Liver (tissue), 9 donors: ENCODE data around the gene TLE7. TPM values are rescaled to one million over a fixed set of nuclear protein-coding genes. Genes with fewer than 3 reads are reported as not detected.

ENCODE experiments used
- DNase-seq: peaks from one replicate; pipeline ENCODE4 v3.0.0-alpha.2; 2017; ENCODE audit warnings: low spot score
- H3K27ac ChIP-seq, 2 donors: one replicate each; pipeline ENCODE4 v1.7.0; 2013; ENCODE audit warnings: inconsistent platforms in 2 of 2, low read length in 2 of 2, control low read depth in 1 of 2, low read depth in 1 of 2, mild to moderate bottlenecking in 1 of 2
- H3K27me3 ChIP-seq, 4 donors: one replicate each; pipeline versions ENCODE4 v1.6.1 to v1.7.0; 2013; ENCODE audit warnings: low read length in 3 of 4, inconsistent platforms in 1 of 4, mild to moderate bottlenecking in 1 of 4, moderate library complexity in 1 of 4; ENCODE audit not compliant: control insufficient read depth in 4 of 4, insufficient read depth in 4 of 4
- H3K36me3 ChIP-seq, 4 donors: one replicate each; pipeline versions ENCODE4 v1.6.1 to v1.7.0; 2013; ENCODE audit warnings: low read length in 3 of 4, mild to moderate bottlenecking in 3 of 4, low read depth in 1 of 4, moderate library complexity in 1 of 4; ENCODE audit not compliant: control insufficient read depth in 4 of 4, insufficient read depth in 3 of 4
- H3K4me1 ChIP-seq, 4 donors: one replicate each; pipeline versions ENCODE4 v1.6.1 to v1.7.0; 2013; ENCODE audit warnings: low read length in 3 of 4, mild to moderate bottlenecking in 3 of 4, moderate library complexity in 1 of 4; ENCODE audit not compliant: control insufficient read depth in 4 of 4, insufficient read depth in 4 of 4
- H3K4me3 ChIP-seq, 3 donors: one replicate each; pipeline versions ENCODE4 v1.6.1 to v1.7.0; 2013; ENCODE audit warnings: low read length in 3 of 3, control low read depth in 1 of 3, low read depth in 1 of 3, mild to moderate bottlenecking in 1 of 3
- H3K9ac ChIP-seq, 2 donors: one replicate each; pipeline ENCODE4 v1.7.0; 2013; ENCODE audit warnings: low read length in 2 of 2, mild to moderate bottlenecking in 2 of 2, moderate library complexity in 2 of 2, control low read depth in 1 of 2, low read depth in 1 of 2
- H3K9me3 ChIP-seq, 4 donors: one replicate each; pipeline versions ENCODE4 v1.6.1 to v1.7.0; 2013; ENCODE audit warnings: low read length in 3 of 4; ENCODE audit not compliant: control insufficient read depth in 4 of 4
- CTCF ChIP-seq: fragments of 150-350 bp; IDR thresholded peaks from 2 replicates; pipeline ENCODE4 v1.5.1; 2017; ENCODE audit warnings: improper control_type of control experiment, low read depth, low read length; ENCODE audit not compliant: missing input control
- EGR1 ChIP-seq, 2 donors: IDR thresholded peaks; 2 replicates each; pipeline ENCODE4 v1.6.1; 2016 to 2018; ENCODE audit warnings: antibody characterized with exemption in 2 of 2, low read depth in 2 of 2
- FOXA1 ChIP-seq: IDR thresholded peaks from 2 replicates; pipeline ENCODE4 v1.6.1; 2016; ENCODE audit warnings: antibody characterized with exemption
- FOXA2 ChIP-seq: IDR thresholded peaks from 2 replicates; pipeline ENCODE4 v1.6.1; 2016; ENCODE audit warnings: antibody characterized with exemption
- GABPA ChIP-seq, 2 donors: IDR thresholded peaks in 1 of 2; conservative IDR thresholded peaks in 1 of 2; 2 replicates each; pipeline ENCODE4 v1.6.1; 2016; ENCODE audit warnings: antibody characterized with exemption in 2 of 2, mild to moderate bottlenecking in 1 of 2, moderate library complexity in 1 of 2
- HNF4A ChIP-seq, 2 donors: conservative IDR thresholded peaks; 2 replicates each; pipeline ENCODE4 v1.6.1; 2016; ENCODE audit warnings: antibody characterized with exemption in 2 of 2, mild to moderate bottlenecking in 2 of 2
- HNF4G ChIP-seq: IDR thresholded peaks from 2 replicates; pipeline ENCODE4 v1.6.1; 2016; ENCODE audit warnings: antibody characterized with exemption
- JUND ChIP-seq, 2 donors: IDR thresholded peaks; 2 replicates each; pipeline ENCODE4 v1.6.1; 2016; ENCODE audit warnings: antibody characterized with exemption in 2 of 2
- NR2F2 ChIP-seq: IDR thresholded peaks from 2 replicates; pipeline ENCODE4 v1.6.1; 2016; ENCODE audit warnings: antibody characterized with exemption
- RAD21 ChIP-seq, 2 donors: IDR thresholded peaks; 2 replicates each; pipeline ENCODE4 v1.6.1; 2016; ENCODE audit warnings: antibody characterized with exemption in 2 of 2, mild to moderate bottlenecking in 2 of 2
- RXRA ChIP-seq, 2 donors: IDR thresholded peaks; 2 replicates each; pipeline ENCODE4 v1.6.1; 2017 to 2018; ENCODE audit warnings: antibody characterized with exemption in 2 of 2, mild to moderate bottlenecking in 1 of 2
- TAF1 ChIP-seq: conservative IDR thresholded peaks from 2 replicates; pipeline ENCODE4 v1.6.1; 2016; ENCODE audit warnings: antibody characterized with exemption, mild to moderate bottlenecking
- YY1 ChIP-seq: IDR thresholded peaks from 2 replicates; pipeline ENCODE4 v1.6.1; 2016; ENCODE audit warnings: antibody characterized with exemption, mild to moderate bottlenecking
- WGBS: extraction: QIAGEN DNeasy Blood & Tissue Kit; methylation state at CpG from one replicate; pipeline ENCODE4 v1.1.7; 2013; 5-methylcytosine and 5-hydroxymethylcytosine counted together
- polyA plus RNA-seq, 2 donors: library from polyadenylated mRNA; stranded (reverse) in 1 of 2; unstranded in 1 of 2; fragments of 200-250 nt in 1 of 2; fragments of >200 nt in 1 of 2; fragmentation: Nextera tagmentation in 1 of 2; extraction: Ambion mirVana in 1 of 2; gene quantifications; one replicate each; pipeline versions ENCODE4 v1.2.1 to v1.2.3, GENCODE V29; 2013 to 2015
- total RNA-seq, 2 donors: library from RNA; depleted of rRNA; stranded (reverse); fragments of >200 nt; gene quantifications; one replicate each; pipeline ENCODE4 v1.2.3, GENCODE V29; 2014
- TF ChIP-seq, protein P1 (sequence below): IDR thresholded peaks from 2 replicates; pipeline ENCODE4 v1.6.1; 2016; ENCODE audit warnings: antibody characterized with exemption
- TF ChIP-seq, protein P2 (sequence below): IDR thresholded peaks from 2 replicates; pipeline ENCODE4 v1.6.1; 2016; ENCODE audit warnings: antibody characterized with exemption
- TF ChIP-seq, protein P3 (sequence below): IDR thresholded peaks from 2 replicates; pipeline ENCODE4 v1.6.1; 2016; ENCODE audit warnings: antibody characterized with exemption
- TF ChIP-seq, protein P4 (sequence below): IDR thresholded peaks from 2 replicates; pipeline ENCODE4 v1.6.1; 2016; ENCODE audit warnings: antibody characterized with exemption, mild to moderate bottlenecking
- donor health status: healthy.
- donor health status: healthy.
- donor health status: healthy.
- donor health status: healthy.
- donor health status: healthy.

TLE7 gene
- total and polyA plus RNA-seq, 4 donors: not detected

GRCh38 chr16:71406724-71407123, 35.1 kb downstream of the TLE7 start:
- H3K27me3 ChIP-seq: peaks cover 0 to 3% (median 0%) of the 10 kb centered on the region in 4 donors
- no peaks in the 10 kb centered on the region for H3K36me3 ChIP-seq
- DNase-seq: no peak
- WGBS: 65% methylated on average over 8 of the region's 8 CpGs
- H3K4me3 ChIP-seq: no peak overlapping the region
- TF ChIP-seq, protein P1, sequence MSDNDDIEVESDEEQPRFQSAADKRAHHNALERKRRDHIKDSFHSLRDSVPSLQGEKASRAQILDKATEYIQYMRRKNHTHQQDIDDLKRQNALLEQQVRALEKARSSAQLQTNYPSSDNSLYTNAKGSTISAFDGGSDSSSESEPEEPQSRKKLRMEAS: no peak
- no peak for TF ChIP-seq HNF4A (conservative IDR thresholded peaks at IDR 0.05)
- no peak for TF ChIP-seq EGR1 (IDR thresholded peaks at IDR 0.05; ENCODE audit: low read depth in 2 of 2)
- TF ChIP-seq FOXA1: no peak
- no peak for TF ChIP-seq JUND (IDR thresholded peaks at IDR 0.05)
- H3K9ac ChIP-seq: no peak overlapping the region
- H3K4me1 ChIP-seq: no peaks in the 10 kb centered on the region
- H3K9me3 ChIP-seq: peaks cover 0 to 3% (median 1%) of the 10 kb centered on the region in 4 donors
- H3K27ac ChIP-seq: no peak overlapping the region

- DNase-seq: no peak
- Histone ChIP-seq H3K9ac (no peak overlapping the region), H3K4me3 (no peak overlapping the region), H3K4me1 (no peaks in the 10 kb centered on the region), H3K27me3 (peaks cover 0 to 3% (median 0%) of the 10 kb centered on the region in 4 donors), H3K9me3 (peaks cover 0 to 3% (median 1%) of the 10 kb centered on the region in 4 donors), H3K36me3 (no peaks in the 10 kb centered on the region), H3K27ac (no peak overlapping the region)
- WGBS: 76% methylated on average over 5 of the region's 5 CpGs
- TF ChIP-seq HNF4G: no peak
- no peak for TF ChIP-seq FOXA2
- TF ChIP-seq CTCF: no peak
- TF ChIP-seq, protein P2, sequence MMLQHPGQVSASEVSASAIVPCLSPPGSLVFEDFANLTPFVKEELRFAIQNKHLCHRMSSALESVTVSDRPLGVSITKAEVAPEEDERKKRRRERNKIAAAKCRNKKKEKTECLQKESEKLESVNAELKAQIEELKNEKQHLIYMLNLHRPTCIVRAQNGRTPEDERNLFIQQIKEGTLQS: no peak
- TF ChIP-seq EGR1 (IDR thresholded peaks at IDR 0.05; ENCODE audit: low read depth in 2 of 2): no peak
These were observed 35.5 kb downstream of the TLE7 start for GRCh38 chr16:71406316-71406715.

GRCh38 chr16:71404364-71404763, 37.5 kb downstream of the TLE7 start:
- H3K27me3 ChIP-seq: peaks cover 0 to 3% (median 0%) of the 10 kb centered on the region in 4 donors
- no peak overlapping the region for H3K4me3 ChIP-seq
- peaks cover 0 to 3% (median 1%) of the 10 kb centered on the region in 4 donors for H3K9me3 ChIP-seq
- no peak overlapping the region for H3K27ac ChIP-seq
- H3K4me1 ChIP-seq: no peaks in the 10 kb centered on the region
- WGBS: 84% methylated on average over 4 of the region's 4 CpGs
- no peak overlapping the region for H3K9ac ChIP-seq
- H3K36me3 ChIP-seq: no peaks in the 10 kb centered on the region
- DNase-seq: no peak
- TF ChIP-seq FOXA1: no peak
- TF ChIP-seq TAF1: no peak
- TF ChIP-seq, protein P2: no peak
- TF ChIP-seq HNF4A (conservative IDR thresholded peaks at IDR 0.05): no peak
- no peak for TF ChIP-seq GABPA (IDR thresholded peaks at IDR 0.05 in 1 of 2, conservative IDR thresholded peaks at IDR 0.05 in 1 of 2)
- TF ChIP-seq RAD21 (IDR thresholded peaks at IDR 0.05): no peak
- no peak for TF ChIP-seq FOXA2
- TF ChIP-seq, protein P3, sequence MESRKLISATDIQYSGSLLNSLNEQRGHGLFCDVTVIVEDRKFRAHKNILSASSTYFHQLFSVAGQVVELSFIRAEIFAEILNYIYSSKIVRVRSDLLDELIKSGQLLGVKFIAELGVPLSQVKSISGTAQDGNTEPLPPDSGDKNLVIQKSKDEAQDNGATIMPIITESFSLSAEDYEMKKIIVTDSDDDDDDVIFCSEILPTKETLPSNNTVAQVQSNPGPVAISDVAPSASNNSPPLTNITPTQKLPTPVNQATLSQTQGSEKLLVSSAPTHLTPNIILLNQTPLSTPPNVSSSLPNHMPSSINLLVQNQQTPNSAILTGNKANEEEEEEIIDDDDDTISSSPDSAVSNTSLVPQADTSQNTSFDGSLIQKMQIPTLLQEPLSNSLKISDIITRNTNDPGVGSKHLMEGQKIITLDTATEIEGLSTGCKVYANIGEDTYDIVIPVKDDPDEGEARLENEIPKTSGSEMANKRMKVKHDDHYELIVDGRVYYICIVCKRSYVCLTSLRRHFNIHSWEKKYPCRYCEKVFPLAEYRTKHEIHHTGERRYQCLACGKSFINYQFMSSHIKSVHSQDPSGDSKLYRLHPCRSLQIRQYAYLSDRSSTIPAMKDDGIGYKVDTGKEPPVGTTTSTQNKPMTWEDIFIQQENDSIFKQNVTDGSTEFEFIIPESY: no peak
- no peak for TF ChIP-seq HNF4G
- TF ChIP-seq, protein P4, sequence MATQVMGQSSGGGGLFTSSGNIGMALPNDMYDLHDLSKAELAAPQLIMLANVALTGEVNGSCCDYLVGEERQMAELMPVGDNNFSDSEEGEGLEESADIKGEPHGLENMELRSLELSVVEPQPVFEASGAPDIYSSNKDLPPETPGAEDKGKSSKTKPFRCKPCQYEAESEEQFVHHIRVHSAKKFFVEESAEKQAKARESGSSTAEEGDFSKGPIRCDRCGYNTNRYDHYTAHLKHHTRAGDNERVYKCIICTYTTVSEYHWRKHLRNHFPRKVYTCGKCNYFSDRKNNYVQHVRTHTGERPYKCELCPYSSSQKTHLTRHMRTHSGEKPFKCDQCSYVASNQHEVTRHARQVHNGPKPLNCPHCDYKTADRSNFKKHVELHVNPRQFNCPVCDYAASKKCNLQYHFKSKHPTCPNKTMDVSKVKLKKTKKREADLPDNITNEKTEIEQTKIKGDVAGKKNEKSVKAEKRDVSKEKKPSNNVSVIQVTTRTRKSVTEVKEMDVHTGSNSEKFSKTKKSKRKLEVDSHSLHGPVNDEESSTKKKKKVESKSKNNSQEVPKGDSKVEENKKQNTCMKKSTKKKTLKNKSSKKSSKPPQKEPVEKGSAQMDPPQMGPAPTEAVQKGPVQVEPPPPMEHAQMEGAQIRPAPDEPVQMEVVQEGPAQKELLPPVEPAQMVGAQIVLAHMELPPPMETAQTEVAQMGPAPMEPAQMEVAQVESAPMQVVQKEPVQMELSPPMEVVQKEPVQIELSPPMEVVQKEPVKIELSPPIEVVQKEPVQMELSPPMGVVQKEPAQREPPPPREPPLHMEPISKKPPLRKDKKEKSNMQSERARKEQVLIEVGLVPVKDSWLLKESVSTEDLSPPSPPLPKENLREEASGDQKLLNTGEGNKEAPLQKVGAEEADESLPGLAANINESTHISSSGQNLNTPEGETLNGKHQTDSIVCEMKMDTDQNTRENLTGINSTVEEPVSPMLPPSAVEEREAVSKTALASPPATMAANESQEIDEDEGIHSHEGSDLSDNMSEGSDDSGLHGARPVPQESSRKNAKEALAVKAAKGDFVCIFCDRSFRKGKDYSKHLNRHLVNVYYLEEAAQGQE: no peak
- TF ChIP-seq, protein P1: no peak
- no peak for TF ChIP-seq RXRA (IDR thresholded peaks at IDR 0.05)
- no peak for TF ChIP-seq EGR1 (IDR thresholded peaks at IDR 0.05; ENCODE audit: low read depth in 2 of 2)
- TF ChIP-seq YY1: no peak
- no peak for TF ChIP-seq NR2F2
